ENCODE measurements around the gene NR4A3.
"Not testable (repeated sequence)": the region's sequence is repeated elsewhere in the genome, so short reads cannot be mapped to it uniquely, and the experiment has no call there.

The NR4A3 gene

GRCh38 chr9:99855467-99856176, 33.9 kb downstream of the NR4A3 start:
- ATAC-seq (replicated peaks) (no peak), DNase-seq (no peak)
- Mint-ChIP-seq H3K4me3 (no peak overlapping the region), H3K9me3 (no peaks in the 10 kb centered on the region), H3K36me3 (ENCODE audit: insufficient read depth) (peaks cover 3% of the 10 kb centered on the region), H3K4me1 (ENCODE audit: low read depth in 2 of 2) (peaks cover 21 to 25% of the 10 kb centered on the region in 2 donors), H3K27me3 (no peaks in the 10 kb centered on the region), H3K27ac (no peak overlapping the region)

DNA sequence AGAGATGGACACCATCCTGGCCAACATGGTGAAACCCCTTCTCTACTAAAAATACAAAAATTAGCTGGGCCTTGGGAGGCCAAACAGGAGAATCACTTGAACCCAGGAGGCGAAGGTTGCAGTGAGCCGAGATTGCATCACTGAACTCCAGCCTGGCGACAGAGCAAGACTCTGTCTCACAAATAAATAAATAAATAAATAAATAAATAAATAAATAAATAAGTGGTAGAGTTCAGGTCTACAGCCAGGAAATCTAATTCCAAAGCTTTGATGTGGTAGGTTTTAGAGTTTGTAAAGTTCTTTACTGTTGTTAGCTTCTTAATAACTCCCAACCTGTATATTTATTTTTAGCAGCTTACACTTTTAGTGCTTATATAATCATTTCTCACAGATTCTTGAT, 35.9 kb downstream of the NR4A3 start:
- not testable (repeated sequence) for ATAC-seq (replicated peaks); H3K36me3 Mint-ChIP-seq (ENCODE audit: insufficient read depth); H3K9me3 Mint-ChIP-seq; H3K27ac Mint-ChIP-seq; H3K4me3 Mint-ChIP-seq; H3K4me1 Mint-ChIP-seq (ENCODE audit: low read depth in 2 of 2); H3K27me3 Mint-ChIP-seq; DNase-seq

- no peak overlapping the region for H3K27ac Mint-ChIP-seq
These were observed 36.4 kb downstream of the NR4A3 start for GRCh38 chr9:99858087-99858486.

DNA sequence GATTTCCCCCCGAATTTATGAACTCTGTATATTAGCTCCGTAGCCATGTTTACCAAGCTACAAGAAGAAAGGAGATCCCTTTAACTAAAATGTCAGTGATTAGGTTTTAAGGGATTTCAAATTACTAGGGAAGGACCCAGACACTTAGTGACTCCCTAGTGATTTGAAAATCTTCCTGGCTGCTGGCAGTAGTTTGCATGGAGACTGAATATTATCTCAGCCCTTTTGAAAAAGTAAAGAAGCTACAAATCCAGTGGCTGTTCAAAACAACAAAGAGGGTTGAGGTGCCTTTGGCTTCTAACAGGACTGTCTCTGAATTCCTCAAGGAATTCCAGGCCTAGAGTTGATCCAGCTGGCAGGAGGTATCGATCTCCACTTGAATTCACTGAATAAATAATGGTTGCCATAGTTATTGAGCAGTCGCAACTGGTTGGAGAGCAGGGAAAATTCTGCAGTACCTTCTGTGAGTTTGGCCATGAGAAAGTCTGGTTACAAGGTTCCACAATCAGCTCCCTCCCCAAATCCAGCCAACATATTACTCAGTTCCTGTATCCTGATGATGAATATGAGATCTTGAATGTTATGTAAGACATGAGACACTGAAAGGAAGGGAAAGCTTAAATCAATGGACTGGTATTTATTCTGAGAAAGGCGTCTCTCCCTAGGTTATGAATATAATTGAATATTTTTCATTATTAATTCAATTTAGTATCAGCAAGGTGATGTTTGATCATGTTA, 37.7 kb downstream of the NR4A3 start:
- Mint-ChIP-seq H3K27me3 (no peaks in the 10 kb centered on the region), H3K36me3 (ENCODE audit: insufficient read depth) (peaks cover 3% of the 10 kb centered on the region), H3K27ac (no peak overlapping the region), H3K9me3 (no peaks in the 10 kb centered on the region), H3K4me3 (no peak overlapping the region), H3K4me1 (ENCODE audit: low read depth in 2 of 2) (no peaks in the 10 kb centered on the region)
- DNase-seq (no peak), ATAC-seq (replicated peaks) (no peak)

More at GRCh38 chr9:99858087-99858486, 36.4 kb downstream of the NR4A3 start:
- peaks cover 0 to under 1% of the 10 kb centered on the region in 2 donors for H3K4me1 Mint-ChIP-seq (ENCODE audit: low read depth in 2 of 2)
- no peaks in the 10 kb centered on the region for H3K9me3 Mint-ChIP-seq
- ATAC-seq (replicated peaks), result no peak
- no peaks in the 10 kb centered on the region for H3K27me3 Mint-ChIP-seq
- no peak overlapping the region for H3K4me3 Mint-ChIP-seq
- DNase-seq, result no peak
- peaks cover 3% of the 10 kb centered on the region for H3K36me3 Mint-ChIP-seq (ENCODE audit: insufficient read depth)

GRCh38 chr9:99860266-99860665, 38.6 kb downstream of the NR4A3 start:
- Mint-ChIP-seq H3K27ac (no peak overlapping the region), H3K4me3 (no peak overlapping the region), H3K27me3 (no peaks in the 10 kb centered on the region), H3K4me1 (ENCODE audit: low read depth in 2 of 2) (no peaks in the 10 kb centered on the region), H3K9me3 (no peaks in the 10 kb centered on the region), H3K36me3 (ENCODE audit: insufficient read depth) (peaks cover 3% of the 10 kb centered on the region)
- ATAC-seq (replicated peaks) (no peak), DNase-seq (no peak)

DNA sequence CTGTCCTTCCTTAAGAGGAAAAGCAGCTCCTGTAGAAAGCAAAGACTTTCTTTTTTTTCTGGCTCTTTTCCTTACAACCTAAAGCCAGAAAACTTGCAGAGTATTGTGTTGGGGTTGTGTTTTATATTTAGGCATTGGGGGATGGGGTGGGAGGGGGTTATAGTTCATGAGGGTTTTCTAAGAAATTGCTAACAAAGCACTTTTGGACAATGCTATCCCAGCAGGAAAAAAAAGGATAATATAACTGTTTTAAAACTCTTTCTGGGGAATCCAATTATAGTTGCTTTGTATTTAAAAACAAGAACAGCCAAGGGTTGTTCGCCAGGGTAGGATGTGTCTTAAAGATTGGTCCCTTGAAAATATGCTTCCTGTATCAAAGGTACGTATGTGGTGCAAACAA, 42.3 kb downstream of the NR4A3 start:
- Mint-ChIP-seq H3K4me1 (ENCODE audit: low read depth in 2 of 2) (peaks cover 4 to 12% of the 10 kb centered on the region in 2 donors), H3K27ac (no peak overlapping the region), H3K36me3 (ENCODE audit: insufficient read depth) (peaks cover 3% of the 10 kb centered on the region), H3K27me3 (no peaks in the 10 kb centered on the region), H3K9me3 (no peaks in the 10 kb centered on the region), H3K4me3 (no peak overlapping the region)
- no peak for DNase-seq
- no peak for ATAC-seq (replicated peaks)

- no peaks in the 10 kb centered on the region for H3K27me3 Mint-ChIP-seq
- no peak overlapping the region for H3K4me3 Mint-ChIP-seq
- H3K4me1 Mint-ChIP-seq (ENCODE audit: low read depth in 2 of 2), result peaks cover 5 to 13% of the 10 kb centered on the region in 2 donors
- DNase-seq, result no peak
- H3K27ac Mint-ChIP-seq, result no peak overlapping the region
- no peaks in the 10 kb centered on the region for H3K9me3 Mint-ChIP-seq
- H3K36me3 Mint-ChIP-seq (ENCODE audit: insufficient read depth), result peaks cover 3% of the 10 kb centered on the region
- no peak for ATAC-seq (replicated peaks)
These were observed 44.7 kb downstream of the NR4A3 start for GRCh38 chr9:99866398-99866797.

- Mint-ChIP-seq H3K27ac (no peak overlapping the region), H3K9me3 (no peaks in the 10 kb centered on the region), H3K4me3 (no peak overlapping the region), H3K36me3 (ENCODE audit: insufficient read depth) (peaks cover under 1% of the 10 kb centered on the region), H3K4me1 (ENCODE audit: low read depth in 2 of 2) (peaks cover 5 to 13% of the 10 kb centered on the region in 2 donors), H3K27me3 (no peaks in the 10 kb centered on the region)
- ATAC-seq (replicated peaks) (peak; percentile 49), DNase-seq (no peak)
These were observed 45.9 kb downstream of the NR4A3 start for GRCh38 chr9:99867536-99867935.

DNA sequence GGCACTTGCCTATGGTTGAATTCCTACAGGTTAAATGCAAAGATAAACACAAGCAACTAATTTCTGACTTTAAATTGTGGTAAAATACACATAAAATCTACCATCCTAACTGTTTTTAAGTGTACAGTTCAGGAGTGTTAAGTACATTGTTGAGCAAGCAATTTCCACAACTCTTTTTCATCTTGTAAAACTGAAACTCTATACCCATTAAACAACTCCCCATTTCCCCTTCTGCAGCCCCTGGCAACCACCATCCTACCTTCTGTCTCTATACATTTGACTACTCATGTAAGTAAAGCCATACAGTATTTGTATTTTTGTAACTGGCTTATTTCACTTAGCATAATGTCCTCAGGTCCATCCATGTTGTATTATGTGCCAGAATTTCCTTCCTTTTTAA, 46.3 kb downstream of the NR4A3 start:
- no peak overlapping the region for H3K27ac Mint-ChIP-seq
- H3K9me3 Mint-ChIP-seq, result no peaks in the 10 kb centered on the region

GRCh38 chr9:99868845-99869244, 47.2 kb downstream of the NR4A3 start:
- Mint-ChIP-seq H3K36me3 (ENCODE audit: insufficient read depth) (no peaks in the 10 kb centered on the region), H3K4me3 (no peak overlapping the region), H3K27me3 (no peaks in the 10 kb centered on the region), H3K27ac (no peak overlapping the region), H3K4me1 (ENCODE audit: low read depth in 2 of 2) (peaks cover 5 to 13% of the 10 kb centered on the region in 2 donors), H3K9me3 (no peaks in the 10 kb centered on the region)
- no peak for DNase-seq
- no peak for ATAC-seq (replicated peaks)

More for the DNA sequence above, 46.3 kb downstream of the NR4A3 start:
- DNase-seq (no peak), ATAC-seq (replicated peaks) (no peak)
- Mint-ChIP-seq H3K36me3 (ENCODE audit: insufficient read depth) (no peaks in the 10 kb centered on the region), H3K4me1 (ENCODE audit: low read depth in 2 of 2) (peaks cover 5 to 13% of the 10 kb centered on the region in 2 donors), H3K4me3 (no peak overlapping the region), H3K27me3 (no peaks in the 10 kb centered on the region)

DNA sequence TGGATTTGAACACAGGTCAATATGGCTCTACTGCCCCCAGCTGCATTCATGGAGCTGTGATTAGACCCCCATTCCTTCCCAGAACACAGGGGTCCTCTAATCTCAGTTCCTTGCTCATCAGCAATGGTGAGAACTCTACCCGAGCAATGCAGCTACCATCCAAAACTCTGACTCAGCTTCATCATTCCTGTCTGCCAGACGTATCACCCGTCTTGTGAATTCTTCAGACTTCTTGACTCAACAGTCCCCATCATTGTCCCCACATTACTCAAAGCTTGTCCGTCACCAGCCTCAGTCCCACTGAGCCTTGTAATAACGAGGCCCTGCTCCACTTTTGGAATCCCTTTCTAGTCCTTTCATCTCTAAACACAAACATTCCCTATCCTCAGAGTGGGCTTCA, 48.4 kb downstream of the NR4A3 start:
- DNase-seq (no peak), ATAC-seq (replicated peaks) (no peak)
- Mint-ChIP-seq H3K4me3 (no peak overlapping the region), H3K36me3 (ENCODE audit: insufficient read depth) (no peaks in the 10 kb centered on the region), H3K27ac (no peak overlapping the region), H3K9me3 (no peaks in the 10 kb centered on the region), H3K4me1 (ENCODE audit: low read depth in 2 of 2) (peaks cover 5 to 13% of the 10 kb centered on the region in 2 donors), H3K27me3 (peaks cover 0 to 3% of the 10 kb centered on the region in 2 donors)

DNA sequence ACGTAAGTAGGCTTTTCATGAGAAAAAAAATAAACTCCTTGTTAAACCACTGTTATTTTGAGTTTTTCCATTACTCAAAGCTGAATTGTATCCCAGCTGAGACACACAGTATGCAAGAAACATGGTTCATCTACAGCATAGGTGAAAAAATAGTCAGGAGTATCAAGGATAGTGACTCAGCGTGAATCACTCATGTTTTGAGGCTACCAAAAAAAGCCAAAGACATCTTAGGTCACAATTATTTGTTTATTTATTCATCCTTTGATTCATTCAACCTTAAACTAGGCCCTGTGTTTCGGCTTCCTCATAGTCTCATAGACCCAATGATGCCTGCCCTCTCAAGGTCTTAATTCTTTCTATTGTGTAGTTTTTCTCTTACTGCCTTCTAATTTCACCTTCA, 51.8 kb downstream of the NR4A3 start:
- no peaks in the 10 kb centered on the region for H3K9me3 Mint-ChIP-seq
- no peak for DNase-seq
- no peak overlapping the region for H3K27ac Mint-ChIP-seq

DNA sequence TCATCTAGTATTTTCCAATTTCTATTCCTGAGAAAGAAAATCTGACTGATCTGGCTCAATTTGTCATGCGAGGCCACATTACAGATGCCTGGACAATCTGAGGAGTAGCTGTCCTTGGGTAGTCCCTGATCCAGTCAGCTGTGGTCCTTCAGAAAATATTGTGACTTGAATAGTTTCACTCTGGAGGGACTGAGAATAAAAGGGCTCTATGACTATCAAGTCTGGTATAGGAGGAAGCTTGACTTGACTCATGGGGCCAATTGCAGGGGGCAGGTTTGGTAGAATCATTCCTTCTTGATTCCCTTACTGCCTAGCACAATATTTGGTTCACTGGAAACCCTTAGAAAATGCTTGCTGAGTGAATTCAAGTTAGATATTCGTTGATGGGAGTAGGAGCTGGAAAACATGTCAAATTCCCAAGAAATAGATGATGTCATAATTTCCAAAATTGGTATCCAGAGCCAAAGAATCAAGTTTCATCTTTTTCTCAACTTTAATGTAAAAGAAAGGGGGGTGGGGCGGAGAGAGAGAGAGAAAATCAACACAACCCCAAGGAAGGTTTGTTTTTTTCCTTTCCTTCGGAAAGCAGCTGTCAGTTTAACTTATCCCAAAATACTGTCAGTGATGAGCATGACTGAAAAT, 52.4 kb downstream of the NR4A3 start:
- Mint-ChIP-seq H3K27me3 (peaks cover 0 to 7% of the 10 kb centered on the region in 2 donors), H3K9me3 (no peaks in the 10 kb centered on the region), H3K4me3 (no peak overlapping the region), H3K27ac (no peak overlapping the region), H3K36me3 (ENCODE audit: insufficient read depth) (no peaks in the 10 kb centered on the region), H3K4me1 (ENCODE audit: low read depth in 2 of 2) (no peaks in the 10 kb centered on the region)
- ATAC-seq (replicated peaks), result no peak
- no peak for DNase-seq

More for the DNA sequence above, 51.8 kb downstream of the NR4A3 start:
- ATAC-seq (replicated peaks), result no peak
- H3K27me3 Mint-ChIP-seq, result peaks cover 0 to 7% of the 10 kb centered on the region in 2 donors
- H3K4me3 Mint-ChIP-seq, result no peak overlapping the region
- peaks cover 4 to 5% of the 10 kb centered on the region in 2 donors for H3K4me1 Mint-ChIP-seq (ENCODE audit: low read depth in 2 of 2)
- no peaks in the 10 kb centered on the region for H3K36me3 Mint-ChIP-seq (ENCODE audit: insufficient read depth)

- H3K36me3 Mint-ChIP-seq (ENCODE audit: insufficient read depth), result no peaks in the 10 kb centered on the region
- H3K9me3 Mint-ChIP-seq, result no peaks in the 10 kb centered on the region
- H3K27me3 Mint-ChIP-seq, result peaks cover 0 to 7% of the 10 kb centered on the region in 2 donors
- H3K4me1 Mint-ChIP-seq (ENCODE audit: low read depth in 2 of 2), result no peaks in the 10 kb centered on the region
- DNase-seq, result no peak
- no peak overlapping the region for H3K4me3 Mint-ChIP-seq
- H3K27ac Mint-ChIP-seq, result no peak overlapping the region
- no peak for ATAC-seq (replicated peaks)
These were observed 54.5 kb downstream of the NR4A3 start for GRCh38 chr9:99876190-99876589.

Measured in effector memory CD8-positive, alpha-beta T cell (primary cell).